Stimulated activated CD4-positive, alpha-beta T cell treated with anti-CD3 and anti-CD28 coated beads, Interleukin-15, amount 100 ng/mL, for 24 hours (primary cell): ENCODE data around the gene ZDHHC1.

Experiments
- DNase-seq: peaks from one replicate; pipeline ENCODE4 v3.0.0-alpha.2; 2020

Gene ZDHHC1

DNA sequence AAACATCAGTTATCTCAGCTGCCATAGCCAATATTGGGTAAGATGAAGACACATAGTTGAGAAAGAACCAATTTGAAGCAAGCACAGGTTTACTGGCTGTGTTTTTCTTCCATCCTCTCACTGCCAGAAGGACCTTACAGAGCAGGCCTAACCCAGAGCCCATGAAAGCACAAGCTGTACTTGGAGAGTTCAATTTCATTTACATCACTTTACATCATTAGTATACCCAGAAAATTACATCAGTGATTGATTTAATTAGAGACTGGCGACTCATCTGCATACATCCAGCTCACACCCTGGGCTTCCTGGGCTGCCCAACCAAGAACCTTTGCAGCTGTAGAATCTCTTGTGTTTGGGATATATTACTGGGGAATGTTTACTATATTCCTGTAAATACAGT, 66.0 kb downstream of the ZDHHC1 start:
- DNase-seq, result no peak

DNA sequence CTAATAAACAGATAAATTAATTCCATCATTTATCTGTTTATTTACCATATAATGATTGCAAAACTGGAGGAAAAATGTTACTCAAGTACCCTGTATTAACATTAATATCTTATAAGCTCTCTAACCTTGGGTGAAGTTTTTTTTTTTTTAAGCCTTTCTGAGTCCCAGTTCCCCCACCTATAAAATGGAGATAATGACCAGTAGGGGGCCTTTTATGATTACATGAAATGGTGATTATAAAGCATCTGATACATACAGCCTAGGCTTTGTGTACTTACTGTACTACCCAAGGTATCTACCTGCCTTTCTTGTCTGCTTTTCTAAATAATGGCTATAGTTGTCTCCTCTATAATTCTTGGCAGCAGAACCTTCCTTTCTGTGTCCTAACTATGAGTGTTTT, 67.1 kb downstream of the ZDHHC1 start:
- no peak for DNase-seq

DNA sequence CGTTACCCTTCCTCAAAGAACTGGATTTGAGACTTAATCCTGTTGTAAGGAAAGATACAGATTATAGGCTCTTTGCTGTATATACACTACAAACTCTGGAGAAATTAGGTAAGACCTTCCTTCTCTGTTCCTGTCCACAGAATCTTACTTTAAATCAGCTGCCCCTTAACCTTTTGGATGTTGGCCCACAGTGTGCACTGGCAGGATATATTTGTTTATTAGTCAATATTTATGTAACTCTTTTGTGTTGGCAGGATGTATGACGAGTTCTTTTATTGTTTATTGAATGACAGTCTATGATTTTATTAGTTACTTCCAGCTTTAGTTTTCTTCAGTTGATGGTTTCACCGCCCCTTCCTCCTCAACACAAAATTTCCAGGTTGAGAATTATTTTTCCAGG, 69.9 kb downstream of the ZDHHC1 start:
- no peak for DNase-seq

DNA sequence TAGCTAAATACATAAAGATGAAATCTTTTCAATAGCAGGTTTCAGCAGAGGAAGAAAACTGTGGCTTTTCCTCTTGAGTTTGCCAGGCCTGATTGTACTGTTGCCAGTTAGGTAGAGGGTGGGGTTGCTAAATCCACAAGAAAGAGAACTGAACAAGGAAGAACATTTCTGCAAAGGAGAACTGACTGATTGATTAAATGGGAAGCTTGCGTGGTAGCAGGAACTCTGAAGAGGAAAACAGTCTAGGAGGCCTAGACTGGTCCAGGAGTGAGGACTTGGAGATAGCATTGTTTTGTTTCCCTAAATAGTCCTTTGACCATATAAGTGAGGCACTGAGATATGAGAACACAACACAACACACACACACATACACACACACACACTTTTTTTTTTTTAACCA, 70.9 kb downstream of the ZDHHC1 start:
- no peak for DNase-seq
